Measurements from ENCODE around the gene GRM7. TPM values are rescaled to one million over a fixed set of nuclear protein-coding genes. Genes with fewer than 3 reads are reported as not detected.

GRM7 gene
- total and polyA plus RNA-seq, 2 donors (not counting 1 experiment from before 2014, with no cell fraction given) = not detected

DNA sequence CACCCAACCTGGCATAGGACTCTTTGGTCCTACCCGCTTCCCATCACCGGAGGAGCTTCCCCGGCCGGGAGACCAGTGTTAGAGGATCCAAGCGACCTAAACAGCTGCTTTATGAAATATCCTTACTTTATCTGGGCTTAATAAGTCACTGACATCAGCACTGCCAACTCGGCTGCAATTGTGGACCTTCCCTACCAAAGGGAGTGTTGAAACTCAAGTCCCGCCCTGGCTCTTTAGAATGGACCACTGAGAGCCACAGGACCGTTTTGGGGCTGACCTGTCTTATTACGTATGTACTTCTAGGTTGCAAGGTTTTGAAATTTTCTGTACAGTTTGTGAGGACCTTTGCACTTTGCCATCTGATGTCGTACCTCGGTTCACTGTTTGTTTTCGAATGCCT lies 879.5 kb downstream of the GRM7 start:
- Histone ChIP-seq H3K27ac (ENCODE audit: low read length in 2 of 2) (no peak overlapping the region), H2AFZ (ENCODE audit: insufficient read depth, low read depth, low read length, poor library complexity, severe bottlenecking) (no peak overlapping the region), H3K79me2 (ENCODE audit: control insufficient read depth, insufficient read depth, low read length) (no peaks in the 10 kb centered on the region), H3K4me1 (ENCODE audit: control insufficient read depth in 2 of 2, insufficient read depth in 2 of 2, low read length in 2 of 2) (no peaks in the 10 kb centered on the region), H3K4me3 (ENCODE audit: control extremely low read depth in 1 of 5, extremely low read depth in 1 of 5, insufficient read depth in 1 of 5, low read depth in 2 of 5, low read length in 4 of 5) (no peak overlapping the region), H3K4me2 (replicated peaks; ENCODE audit: low read depth, low read length, poor library complexity, severe bottlenecking) (no peak overlapping the region), H3K36me3 (replicated peaks in 1 of 2; ENCODE audit: control extremely low read depth in 1 of 2, control insufficient read depth in 1 of 2, extremely low read depth in 1 of 2, insufficient read depth in 2 of 2, low read length in 1 of 2) (no peaks in the 10 kb centered on the region), H3K9me3 (ENCODE audit: control extremely low read depth in 1 of 3, control insufficient read depth in 2 of 3, insufficient read depth in 1 of 3, low read length in 2 of 3) (no peaks in the 10 kb centered on the region), H3K9ac (ENCODE audit: low read length) (no peak overlapping the region), H3K27me3 (replicated peaks in 1 of 4; ENCODE audit: control extremely low read depth in 1 of 4, control insufficient read depth in 3 of 4, insufficient read depth in 4 of 4, low read length in 3 of 4) (no peaks in the 10 kb centered on the region), H4K20me1 (ENCODE audit: control insufficient read depth, insufficient read depth, low read length, poor library complexity, severe bottlenecking) (no peaks in the 10 kb centered on the region)
- ATAC-seq (ENCODE audit: low read depth) = no peak
- ChIA-PET POLR2A (no interaction called here), CTCF (no interaction called here)
- WGBS (ENCODE audit: insufficient coverage) = 90% methylated on average over 6 of the region's 12 CpGs
- Mint-ChIP-seq H3K9me3 (ENCODE audit: insufficient read depth) (peaks cover under 1% of the 10 kb centered on the region), H3K27ac (no peak overlapping the region), H3K27me3 (no peaks in the 10 kb centered on the region), H3K4me3 (no peak overlapping the region), H3K4me1 (no peaks in the 10 kb centered on the region)
- no peak for DNase-seq
- intact Hi-C loops (cut with micrococcal nuclease) = no loop called here
- TF ChIP-seq EZH2 (IDR thresholded peaks at IDR 0.05; ENCODE audit: borderline replicate concordance, insufficient read depth, low read depth, low read length, poor library complexity, severe bottlenecking) = no peak
- TF ChIP-seq, protein P1, sequence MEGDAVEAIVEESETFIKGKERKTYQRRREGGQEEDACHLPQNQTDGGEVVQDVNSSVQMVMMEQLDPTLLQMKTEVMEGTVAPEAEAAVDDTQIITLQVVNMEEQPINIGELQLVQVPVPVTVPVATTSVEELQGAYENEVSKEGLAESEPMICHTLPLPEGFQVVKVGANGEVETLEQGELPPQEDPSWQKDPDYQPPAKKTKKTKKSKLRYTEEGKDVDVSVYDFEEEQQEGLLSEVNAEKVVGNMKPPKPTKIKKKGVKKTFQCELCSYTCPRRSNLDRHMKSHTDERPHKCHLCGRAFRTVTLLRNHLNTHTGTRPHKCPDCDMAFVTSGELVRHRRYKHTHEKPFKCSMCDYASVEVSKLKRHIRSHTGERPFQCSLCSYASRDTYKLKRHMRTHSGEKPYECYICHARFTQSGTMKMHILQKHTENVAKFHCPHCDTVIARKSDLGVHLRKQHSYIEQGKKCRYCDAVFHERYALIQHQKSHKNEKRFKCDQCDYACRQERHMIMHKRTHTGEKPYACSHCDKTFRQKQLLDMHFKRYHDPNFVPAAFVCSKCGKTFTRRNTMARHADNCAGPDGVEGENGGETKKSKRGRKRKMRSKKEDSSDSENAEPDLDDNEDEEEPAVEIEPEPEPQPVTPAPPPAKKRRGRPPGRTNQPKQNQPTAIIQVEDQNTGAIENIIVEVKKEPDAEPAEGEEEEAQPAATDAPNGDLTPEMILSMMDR (IDR thresholded peaks at IDR 0.05) = no peak

DNA sequence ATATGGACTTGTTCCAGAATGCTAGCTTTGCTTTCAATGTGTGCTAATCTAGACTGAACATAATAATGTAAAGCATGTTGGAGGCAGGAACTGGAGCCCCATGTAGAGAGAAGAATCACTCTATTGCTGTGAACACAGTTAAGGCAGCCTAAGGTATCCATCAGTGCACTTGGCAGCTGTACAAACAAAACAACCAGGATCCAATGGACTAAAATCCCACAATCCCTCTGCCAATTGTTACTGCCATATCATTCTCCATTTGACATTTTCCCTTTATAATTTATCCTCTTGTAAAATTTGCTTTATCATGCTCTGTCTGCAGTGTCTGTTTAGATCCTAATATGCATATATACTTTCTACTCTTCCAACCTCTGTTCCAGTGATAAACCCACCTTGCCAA lies 883.9 kb downstream of the GRM7 start:
- H3K79me2 ChIP-seq (ENCODE audit: control insufficient read depth, insufficient read depth, low read length) = no peaks in the 10 kb centered on the region
- no peak overlapping the region for H3K4me2 ChIP-seq (replicated peaks; ENCODE audit: low read depth, low read length, poor library complexity, severe bottlenecking)
- intact Hi-C loops (cut with micrococcal nuclease) = no loop called here
- H4K20me1 ChIP-seq (ENCODE audit: control insufficient read depth, insufficient read depth, low read length, poor library complexity, severe bottlenecking) = no peaks in the 10 kb centered on the region
- ATAC-seq (ENCODE audit: low read depth) (no peak), DNase-seq (no peak)
- no peak overlapping the region for H3K4me3 ChIP-seq (ENCODE audit: control extremely low read depth in 1 of 5, extremely low read depth in 1 of 5, insufficient read depth in 1 of 5, low read depth in 2 of 5, low read length in 4 of 5)
- H3K9me3 Mint-ChIP-seq (ENCODE audit: insufficient read depth) = peaks cover 2% of the 10 kb centered on the region
- POLR2A ChIA-PET = no interaction called here
- H3K27me3 Mint-ChIP-seq = no peaks in the 10 kb centered on the region
- TF ChIP-seq, protein P1 (IDR thresholded peaks at IDR 0.05) = no peak
- no peak for TF ChIP-seq EZH2 (IDR thresholded peaks at IDR 0.05; ENCODE audit: borderline replicate concordance, insufficient read depth, low read depth, low read length, poor library complexity, severe bottlenecking)
- H3K27ac ChIP-seq (ENCODE audit: low read length in 2 of 2) = no peak overlapping the region
- H2AFZ ChIP-seq (ENCODE audit: insufficient read depth, low read depth, low read length, poor library complexity, severe bottlenecking) = no peak overlapping the region
- H3K27me3 ChIP-seq (replicated peaks in 1 of 4; ENCODE audit: control extremely low read depth in 1 of 4, control insufficient read depth in 3 of 4, insufficient read depth in 4 of 4, low read length in 3 of 4) = no peaks in the 10 kb centered on the region
- no peaks in the 10 kb centered on the region for H3K4me1 Mint-ChIP-seq
- H3K4me1 ChIP-seq (ENCODE audit: control insufficient read depth in 2 of 2, insufficient read depth in 2 of 2, low read length in 2 of 2) = no peaks in the 10 kb centered on the region
- CTCF ChIA-PET = no interaction called here
- no peaks in the 10 kb centered on the region for H3K36me3 ChIP-seq (replicated peaks in 1 of 2; ENCODE audit: control extremely low read depth in 1 of 2, control insufficient read depth in 1 of 2, extremely low read depth in 1 of 2, insufficient read depth in 2 of 2, low read length in 1 of 2)
- H3K4me3 Mint-ChIP-seq = no peak overlapping the region
- no peaks in the 10 kb centered on the region for H3K9me3 ChIP-seq (ENCODE audit: control extremely low read depth in 1 of 3, control insufficient read depth in 2 of 3, insufficient read depth in 1 of 3, low read length in 2 of 3)
- no peak overlapping the region for H3K9ac ChIP-seq (ENCODE audit: low read length)
- H3K27ac Mint-ChIP-seq = no peak overlapping the region
